HG03095 (cell line): ENCODE results near the gene CMPK1.
"Not testable (repeated sequence)": the region's sequence is repeated elsewhere in the genome, so short reads cannot be mapped to it uniquely, and the experiment has no call there.

Experiments
- ATAC-seq: cut with Tn5 transposase; IDR thresholded peaks from one replicate; pipeline ENCODE4 v1.9.1; 2021; ENCODE audit warnings: moderate library complexity; ENCODE audit not compliant: unreplicated experiment

Gene CMPK1, protein sequence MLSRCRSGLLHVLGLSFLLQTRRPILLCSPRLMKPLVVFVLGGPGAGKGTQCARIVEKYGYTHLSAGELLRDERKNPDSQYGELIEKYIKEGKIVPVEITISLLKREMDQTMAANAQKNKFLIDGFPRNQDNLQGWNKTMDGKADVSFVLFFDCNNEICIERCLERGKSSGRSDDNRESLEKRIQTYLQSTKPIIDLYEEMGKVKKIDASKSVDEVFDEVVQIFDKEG

DNA sequence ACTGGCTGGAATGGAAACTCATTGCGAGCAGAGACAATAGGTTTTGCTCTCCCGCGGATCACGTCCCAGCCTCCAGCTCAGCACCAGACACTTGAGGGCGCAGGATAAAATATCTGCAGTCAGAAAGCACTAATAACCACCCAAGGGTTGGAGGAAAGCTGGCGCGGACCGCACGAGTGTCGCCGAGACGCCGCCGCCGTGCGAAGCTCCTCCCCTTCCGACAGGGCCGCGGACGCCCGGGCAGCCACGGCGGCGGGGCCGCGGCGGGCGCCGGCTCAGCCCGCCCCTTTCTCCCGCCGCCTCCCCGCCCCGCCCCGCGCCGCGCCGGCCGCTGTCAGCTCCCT, at the start of gene CMPK1:
TSS of gene CMPK1 (plus strand) at position 213 of the 344 bp plus-strand sequence. CDS start 156 bp downstream, outside the sequence.
- ATAC-seq, result peak; percentile 68

DNA sequence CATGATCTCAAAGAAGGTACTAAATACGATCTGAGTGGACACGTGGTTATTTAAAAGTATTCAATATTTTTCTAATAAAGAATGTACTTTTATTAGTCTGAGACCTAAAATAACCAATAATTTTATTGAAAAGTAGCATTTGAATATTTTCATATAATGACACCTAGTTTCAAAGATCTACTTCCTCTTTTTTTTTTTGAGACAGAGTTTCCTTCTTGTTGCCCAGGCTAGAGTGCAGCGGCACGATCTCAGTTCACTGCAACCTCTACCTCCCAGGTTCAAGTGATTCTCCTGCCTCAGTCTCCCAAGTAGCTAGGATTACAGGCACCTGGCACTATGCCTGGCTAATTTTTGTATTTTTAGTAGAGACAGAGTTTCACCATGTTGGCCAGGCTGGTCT, 45.5 kb upstream of the CMPK1 start:
- not testable (repeated sequence) for ATAC-seq

DNA sequence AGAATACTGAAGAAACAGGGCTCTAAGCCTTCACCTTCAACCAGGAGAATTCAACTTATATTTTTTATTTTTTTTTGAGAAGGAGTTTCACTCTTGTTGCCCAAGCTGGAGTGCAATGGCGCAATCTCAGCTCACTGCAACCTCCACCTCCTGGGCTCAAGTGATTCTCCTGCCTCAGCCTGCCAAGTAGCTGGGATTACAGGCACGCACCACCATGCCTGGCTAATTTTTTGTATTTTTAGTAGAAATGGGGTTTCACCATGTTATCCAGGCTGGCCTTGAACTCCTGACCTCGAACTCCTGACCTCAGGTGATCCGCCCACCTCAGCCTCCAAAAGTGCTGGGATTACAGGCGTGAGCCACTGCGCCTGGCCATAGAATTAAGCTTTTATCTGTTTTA, 38.7 kb upstream of the CMPK1 start:
- not testable (repeated sequence) for ATAC-seq

DNA sequence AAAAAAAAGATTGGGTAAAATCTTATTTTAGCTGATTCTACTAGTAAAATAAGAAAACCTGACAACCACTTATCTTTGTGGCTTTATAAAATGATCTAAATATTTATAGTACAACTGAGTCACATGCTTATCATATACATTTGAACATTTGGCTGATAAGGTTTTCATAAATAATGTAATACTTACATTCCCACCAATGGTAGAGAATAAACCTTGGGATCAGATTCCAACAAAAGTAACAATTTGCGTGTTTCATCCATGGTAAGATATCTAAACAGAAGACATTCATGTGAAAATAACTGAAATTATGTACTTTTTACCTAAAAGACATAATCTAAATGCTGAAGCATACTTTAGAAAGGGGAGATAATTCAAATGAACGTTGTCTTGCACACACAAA, 38.0 kb upstream of the CMPK1 start:
- no peak for ATAC-seq

DNA sequence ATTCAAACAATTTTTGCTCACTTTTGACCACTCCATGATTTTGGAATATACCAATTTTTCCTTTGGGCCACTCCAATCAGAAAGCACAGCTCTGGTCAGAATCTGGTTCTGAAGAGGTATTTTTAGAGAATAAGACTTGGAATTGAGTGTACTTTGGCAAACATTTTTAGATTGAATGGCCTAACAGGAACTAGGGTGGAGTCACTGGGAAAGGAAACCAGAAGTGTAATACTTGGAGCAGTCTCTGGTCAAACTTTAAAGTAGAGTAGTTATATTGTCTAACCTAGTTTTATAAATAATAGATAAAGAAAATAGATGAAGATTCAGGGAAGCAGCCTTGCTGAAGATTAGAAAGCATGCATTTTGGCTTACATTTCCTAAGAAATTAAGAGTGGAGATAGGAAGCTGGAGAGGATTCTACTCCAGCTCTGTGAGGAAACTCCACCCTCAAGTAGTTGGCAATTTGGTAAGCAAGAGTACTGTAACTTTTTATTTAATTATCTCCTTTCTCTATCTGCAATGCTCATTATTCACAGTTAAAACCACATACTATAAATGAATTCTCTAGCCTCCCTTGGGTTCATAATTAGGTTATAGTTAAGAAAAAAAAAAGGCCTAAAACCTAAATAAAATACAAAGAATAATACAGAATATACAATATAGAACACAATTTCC, 35.4 kb upstream of the CMPK1 start:
- no peak for ATAC-seq

DNA sequence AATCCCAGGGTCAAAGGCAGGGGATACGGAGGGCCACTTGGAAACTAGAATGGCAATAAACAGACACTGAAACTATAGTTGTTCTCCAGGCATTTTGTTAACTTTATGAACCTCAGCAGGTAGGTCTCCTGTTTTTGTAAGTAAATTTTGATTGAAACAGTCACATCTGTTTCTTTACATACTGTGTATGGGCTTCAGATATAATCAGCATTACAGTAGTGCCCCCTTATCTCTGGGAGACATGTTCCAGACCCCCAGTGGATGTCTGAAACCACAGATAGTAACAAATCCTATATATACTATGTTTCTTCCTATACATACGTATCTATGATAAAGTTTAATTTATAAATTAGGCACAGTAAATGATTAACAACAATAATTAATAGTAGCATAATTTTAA, 31.1 kb upstream of the CMPK1 start:
- no peak for ATAC-seq

DNA sequence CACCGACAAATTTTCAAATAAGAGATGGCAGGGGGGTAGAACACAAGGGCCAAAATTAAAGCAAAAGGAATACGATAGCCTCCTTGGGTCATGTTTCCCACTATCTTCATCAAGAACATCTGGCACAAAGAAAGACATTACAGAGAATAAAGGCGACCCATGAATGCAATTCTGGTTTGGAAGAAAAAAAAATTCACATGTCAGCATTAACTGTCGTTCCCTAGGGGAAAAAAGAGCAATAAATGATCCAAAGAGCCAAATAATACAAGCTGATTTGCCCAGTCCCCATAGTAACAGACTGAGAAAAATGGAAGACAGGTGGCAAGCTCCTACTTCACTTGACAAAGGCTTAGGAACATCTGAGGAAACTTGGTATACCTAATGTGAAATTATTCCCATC, 24.2 kb upstream of the CMPK1 start:
- no peak for ATAC-seq

DNA sequence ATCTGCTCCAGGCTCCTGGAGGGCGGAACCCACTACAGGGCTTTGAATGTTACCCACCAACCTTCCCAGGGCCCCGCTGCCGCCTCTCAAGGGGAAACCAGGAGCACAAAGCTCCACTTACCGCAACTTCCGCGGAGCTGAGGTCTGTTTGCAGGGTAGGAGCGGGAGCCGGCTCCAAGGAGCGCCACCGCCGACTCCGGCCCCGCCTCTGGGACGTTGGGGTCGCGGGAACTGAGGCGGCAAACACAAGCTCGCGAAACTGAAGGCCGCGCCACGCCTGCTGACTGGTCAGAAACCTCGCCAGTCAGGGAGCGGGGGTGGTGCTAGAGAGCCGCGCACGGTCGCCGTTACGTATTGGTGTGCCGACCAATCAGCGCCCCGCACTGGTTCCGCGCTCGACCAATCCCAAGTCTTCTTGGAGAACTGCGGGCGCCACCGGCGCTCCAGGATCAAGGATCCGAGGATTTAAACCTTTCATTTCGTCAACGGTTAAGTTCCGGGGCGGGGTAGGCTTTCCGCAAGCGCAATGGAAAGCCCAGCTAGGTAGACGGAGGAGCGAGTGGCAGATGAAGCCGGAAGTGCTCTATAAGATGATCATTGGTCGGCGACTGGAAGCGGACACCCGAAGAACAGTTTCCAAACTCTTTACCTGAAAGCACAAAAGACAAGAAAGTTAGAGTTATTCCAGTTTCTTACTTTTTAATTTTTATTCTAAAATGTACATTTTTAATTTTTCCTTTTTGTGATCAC, 19.5 kb upstream of the CMPK1 start, which contains the start of gene STIL:
TSS of gene STIL (minus strand) at position 233 of the 750 bp plus-strand sequence. CDS start 3,828 bp downstream, outside the sequence.
- ATAC-seq, result peak; percentile 96

DNA sequence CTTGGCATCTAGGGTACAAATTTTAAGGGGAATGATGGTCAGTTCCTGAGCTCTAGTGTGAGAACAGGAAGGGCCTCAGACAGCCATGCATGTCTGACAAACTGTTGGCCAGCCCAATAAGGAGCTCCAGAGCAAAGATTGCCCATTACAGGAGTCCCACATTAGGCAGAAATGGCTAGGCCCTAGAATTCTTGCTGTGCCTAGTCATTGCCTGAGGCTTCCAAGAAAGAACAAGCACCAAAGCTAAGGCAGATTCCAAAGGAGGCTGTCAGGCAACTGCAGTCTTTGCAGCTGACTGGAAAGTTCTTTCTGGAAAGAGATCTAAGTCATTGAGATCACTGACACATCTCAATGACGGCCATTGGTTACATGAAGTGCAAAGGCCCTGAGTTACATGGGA, 15.7 kb upstream of the CMPK1 start:
- ATAC-seq, result no peak

DNA sequence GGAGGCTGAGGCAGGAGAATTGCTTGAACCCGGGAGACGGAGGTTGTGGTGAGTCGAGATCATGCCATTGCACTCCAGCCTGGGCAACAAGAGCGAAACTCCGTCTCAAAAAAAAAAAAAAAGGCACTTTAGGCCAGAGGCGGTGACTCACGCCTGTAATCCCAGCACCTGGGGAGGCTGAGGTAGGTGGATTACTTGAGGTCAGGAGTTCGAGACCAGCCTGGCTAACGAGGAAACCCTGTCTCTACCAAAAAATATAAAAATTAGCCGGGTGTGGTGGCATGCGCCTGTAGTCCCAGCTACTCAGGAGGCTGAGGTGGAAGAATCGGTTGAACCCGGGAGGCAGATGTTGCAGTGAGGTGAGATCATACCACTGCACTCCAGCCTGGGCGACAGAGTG, 13.6 kb upstream of the CMPK1 start:
- not testable (repeated sequence) for ATAC-seq

DNA sequence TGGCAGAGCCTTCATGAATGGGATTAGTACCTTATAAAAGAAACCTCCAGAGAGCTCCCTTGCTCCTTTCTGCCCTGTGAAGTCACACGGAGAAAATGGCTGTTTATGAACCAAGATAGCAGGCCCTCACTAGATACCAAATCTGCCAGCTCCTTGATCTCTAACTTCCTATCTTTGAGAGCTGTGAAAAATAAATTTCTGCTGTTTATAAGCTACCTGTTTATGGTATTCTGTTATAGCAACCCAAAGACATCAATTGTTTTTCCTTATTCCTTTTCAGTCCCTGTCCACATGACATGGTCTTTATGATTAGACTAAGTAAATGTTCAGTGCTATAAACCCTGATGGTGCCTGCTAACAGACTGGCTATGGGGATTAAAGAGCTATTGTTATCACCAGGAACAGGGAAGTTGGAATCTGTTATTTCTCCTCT, 10.0 kb upstream of the CMPK1 start:
- no peak for ATAC-seq

DNA sequence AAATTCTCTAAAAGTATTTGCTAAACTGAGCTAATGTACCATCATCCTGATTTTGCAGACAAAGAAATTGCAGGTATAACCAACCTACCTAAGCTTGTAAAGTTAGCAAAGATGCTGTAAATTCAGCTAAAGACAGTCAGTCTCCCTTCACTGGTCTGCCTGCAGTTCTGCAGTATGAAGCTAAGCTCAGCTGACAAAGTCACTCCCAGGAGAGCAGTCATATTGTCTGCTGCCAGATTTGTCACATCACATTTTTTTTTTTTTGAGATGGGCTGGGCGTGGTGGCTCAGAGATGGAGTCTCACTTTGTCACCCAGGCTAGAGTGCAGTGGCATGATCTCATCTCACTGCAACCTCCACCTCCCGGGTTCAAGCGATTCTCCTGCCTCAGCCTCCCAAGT, 8.9 kb upstream of the CMPK1 start:
- no peak for ATAC-seq

DNA sequence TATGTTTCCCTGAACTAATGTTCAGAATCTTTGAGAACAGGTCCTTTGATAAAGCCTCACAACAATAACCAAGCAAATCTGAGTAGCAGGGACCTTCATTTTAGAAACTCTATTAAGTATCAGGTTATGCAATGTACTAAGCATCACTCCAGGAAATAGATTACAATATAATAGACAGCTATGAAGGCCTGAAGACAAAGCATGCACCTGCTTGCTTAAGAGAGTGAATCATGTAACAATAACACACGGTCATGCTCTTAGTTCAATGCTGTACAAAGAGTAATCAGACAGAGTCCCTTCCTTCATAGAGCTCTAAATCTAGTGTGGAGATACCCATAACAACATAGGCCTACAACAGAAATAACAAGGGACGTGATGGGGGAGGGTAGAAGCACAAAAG, 8.1 kb upstream of the CMPK1 start:
- no peak for ATAC-seq

DNA sequence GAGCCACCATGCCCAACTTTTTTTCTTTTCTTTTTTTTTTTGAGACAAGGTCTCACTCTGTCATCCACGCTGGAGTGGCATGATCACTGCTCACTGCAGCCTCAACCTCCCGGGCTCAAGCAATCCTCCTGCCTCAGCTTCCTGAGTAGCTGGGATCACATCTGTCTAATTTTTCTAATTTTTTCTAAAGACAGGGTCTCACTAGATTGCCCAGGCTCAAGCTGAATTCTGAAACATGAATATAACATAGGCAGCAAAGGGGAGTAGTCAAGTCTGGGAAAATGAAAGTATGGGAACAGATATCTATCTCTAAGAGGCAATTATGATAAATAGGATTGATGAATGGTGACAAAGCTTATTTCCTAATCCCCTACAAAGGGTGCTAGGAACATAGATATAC, 7.3 kb upstream of the CMPK1 start:
- no peak for ATAC-seq

DNA sequence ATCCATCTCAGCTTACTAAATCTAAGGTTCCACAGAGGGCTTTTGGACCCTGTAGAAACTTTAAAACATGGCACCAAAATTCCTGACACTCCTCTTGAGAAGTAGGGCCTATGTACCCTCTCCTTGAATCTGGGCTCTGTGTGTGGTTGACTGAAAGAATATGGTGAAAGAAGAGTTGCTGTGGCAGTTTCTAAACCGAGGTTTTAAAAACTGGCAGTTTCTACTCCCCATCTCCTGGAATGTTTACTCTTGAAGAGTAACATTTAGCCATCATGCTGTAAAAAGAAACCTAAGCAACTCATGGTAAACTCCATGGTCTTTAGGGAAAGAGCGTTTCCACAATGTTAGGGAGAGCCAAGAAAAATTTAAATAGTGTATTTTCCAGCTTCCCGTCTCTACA, 4.6 kb upstream of the CMPK1 start:
- no peak for ATAC-seq

DNA sequence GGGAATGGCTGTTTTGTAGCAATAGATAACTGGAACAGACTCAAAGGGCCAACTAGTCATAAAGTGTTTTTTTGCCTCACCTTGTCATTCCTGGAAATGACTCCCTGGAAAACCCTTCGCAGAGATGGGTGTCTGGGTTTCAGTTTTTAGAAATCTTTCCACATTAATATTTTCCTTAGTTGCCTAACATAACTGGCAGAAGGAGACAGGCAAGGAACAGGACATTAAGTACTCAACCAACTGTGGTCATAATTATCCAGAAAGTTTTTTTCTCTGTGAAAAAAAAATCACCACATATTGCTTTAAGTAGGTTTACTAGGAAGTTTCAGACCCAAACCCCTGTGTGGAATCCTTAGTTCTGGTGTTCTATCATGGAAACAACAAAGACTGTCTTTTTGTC, 3.4 kb upstream of the CMPK1 start:
- ATAC-seq, result no peak

DNA sequence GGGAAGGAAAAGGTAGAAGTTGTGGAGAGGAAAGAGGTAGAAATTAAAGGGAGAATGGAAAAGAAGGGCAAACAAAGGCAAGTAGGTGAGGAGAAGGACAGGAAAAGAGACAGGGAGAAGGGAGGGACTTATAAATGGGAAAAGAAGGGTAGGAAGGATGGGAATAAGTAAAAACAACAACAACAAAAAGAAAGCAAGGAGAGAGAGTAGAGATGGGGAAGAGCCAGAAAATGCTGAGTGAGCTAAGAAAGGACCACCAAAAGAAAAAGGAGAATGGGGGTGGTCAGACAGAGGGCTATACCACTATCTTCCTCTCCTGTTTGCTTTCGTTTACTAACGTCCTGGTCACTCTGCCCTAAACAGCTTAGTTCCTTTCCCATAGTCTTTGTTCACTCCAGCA, 1.7 kb upstream of the CMPK1 start:
- ATAC-seq, result no peak

DNA sequence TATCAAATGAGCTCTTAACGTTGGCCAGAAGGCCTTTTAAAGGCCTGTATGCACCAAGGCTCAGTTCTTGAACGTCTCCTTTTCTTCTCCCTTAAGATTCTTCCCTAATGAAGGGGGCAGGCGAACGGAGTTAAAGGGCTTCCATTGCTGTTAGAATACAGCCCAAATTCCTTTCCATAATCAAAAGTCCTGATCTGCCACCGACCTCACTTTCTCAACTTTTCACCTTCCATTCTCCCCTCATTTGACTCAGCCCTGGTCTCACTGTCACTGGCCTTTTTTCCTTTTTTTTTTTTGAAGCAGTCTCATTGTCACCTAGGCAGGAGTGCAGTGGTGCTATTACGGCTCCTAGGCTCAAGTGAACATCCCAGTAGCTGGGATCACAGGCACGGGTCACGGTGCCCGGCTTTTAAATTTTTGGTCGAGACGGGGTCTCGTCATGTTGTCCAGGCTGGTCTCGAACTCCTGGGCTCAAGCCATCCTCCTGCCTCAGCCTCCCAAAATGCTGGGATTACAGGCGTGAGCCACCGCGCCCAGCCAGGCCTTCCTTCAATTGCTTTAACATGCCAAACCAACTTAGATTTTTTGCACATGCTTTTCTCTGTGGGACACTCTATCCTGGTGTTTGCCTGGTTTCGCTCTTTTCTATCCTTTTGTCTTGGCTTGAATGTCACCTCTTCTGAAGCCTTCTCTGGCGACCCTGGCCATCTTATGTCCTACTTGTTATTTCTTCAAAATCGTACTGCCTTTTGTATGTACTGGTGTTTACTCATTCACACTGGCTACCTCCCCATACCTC, 612 bp upstream of the CMPK1 start:
- no peak for ATAC-seq

DNA sequence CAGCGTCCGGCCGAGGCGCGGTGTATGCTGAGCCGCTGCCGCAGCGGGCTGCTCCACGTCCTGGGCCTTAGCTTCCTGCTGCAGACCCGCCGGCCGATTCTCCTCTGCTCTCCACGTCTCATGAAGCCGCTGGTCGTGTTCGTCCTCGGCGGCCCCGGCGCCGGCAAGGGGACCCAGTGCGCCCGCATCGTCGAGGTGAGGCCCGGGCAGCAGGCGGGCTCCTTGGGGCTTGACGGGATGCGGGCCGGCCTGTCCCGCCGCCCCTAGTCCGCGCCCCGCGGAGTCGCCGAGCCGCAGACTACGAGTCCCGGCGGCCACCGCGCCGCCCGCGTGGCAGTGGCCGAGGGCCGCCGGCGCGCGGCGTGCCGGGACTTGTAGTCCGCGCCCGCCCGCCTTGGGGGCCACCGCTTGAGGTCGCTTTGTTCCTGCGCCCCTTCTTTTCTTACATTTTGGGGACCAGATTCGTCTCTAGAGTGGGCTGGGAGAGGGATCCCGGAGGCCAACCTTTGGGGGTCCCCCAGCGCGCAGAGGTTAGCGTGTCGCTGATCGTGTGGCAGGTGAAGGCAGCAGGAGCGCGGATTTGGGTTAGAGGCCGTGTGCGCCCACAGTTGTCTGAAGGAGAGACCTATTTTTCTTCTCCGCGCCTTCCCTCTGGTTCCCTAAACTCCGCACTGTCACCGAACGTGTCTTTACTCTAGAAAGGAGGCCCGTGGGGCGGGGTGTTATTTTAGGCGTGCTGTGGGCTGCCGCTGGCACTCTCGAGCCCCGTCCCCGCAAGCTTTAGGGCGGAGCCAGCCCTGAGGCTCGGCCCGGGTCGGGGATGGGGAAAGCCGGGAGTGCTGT, 553 bp downstream of the CMPK1 start:
- peak; percentile 87 for ATAC-seq

DNA sequence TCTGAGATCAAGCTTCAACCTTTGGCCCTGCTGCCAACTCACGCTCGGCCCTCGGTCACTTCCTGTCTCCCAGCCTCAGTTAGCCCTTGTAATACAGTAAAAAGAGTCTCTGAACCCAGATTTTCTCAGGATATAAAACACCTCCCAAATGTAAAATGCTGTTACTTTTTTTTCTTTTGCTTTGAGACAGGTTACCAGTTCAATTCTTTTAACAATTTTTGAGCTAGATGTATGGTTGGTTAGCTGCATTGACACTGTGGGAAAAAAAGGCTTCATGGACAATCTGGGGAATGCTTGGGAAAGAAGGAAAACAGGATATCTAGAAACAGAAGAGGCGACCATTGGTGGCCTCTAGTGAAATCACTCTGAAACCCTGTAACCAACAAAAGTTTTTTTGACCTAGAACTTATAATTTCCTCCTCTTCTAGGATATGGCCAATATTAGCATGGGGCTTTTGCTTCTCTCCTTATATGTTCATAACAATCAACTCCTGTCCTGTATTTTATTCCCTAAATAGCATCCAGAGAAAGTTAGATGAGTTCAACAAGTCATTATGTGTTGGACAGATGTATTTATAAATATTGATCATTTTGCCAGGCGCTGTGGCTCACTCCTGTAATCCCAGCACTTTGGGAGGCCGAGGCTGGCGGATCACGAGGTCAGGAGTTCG, 1.3 kb downstream of the CMPK1 start:
- no peak for ATAC-seq
